WTC11 (cell line): ENCODE results near the gene DLG1.

Source experiments
- HMGA2 ChIP-seq: fragments of 250-450 bp; sonication (Bioruptor Pico); IDR thresholded peaks from 2 replicates; pipeline ENCODE4 v1.4.0; 2021; ENCODE audit warnings: mild to moderate bottlenecking, moderate library complexity
- TP53 ChIP-seq: sonication (generic); formaldehyde crosslinking; IDR thresholded peaks from 2 replicates; pipeline ENCODE4 v1.8.1; 2023; ENCODE audit warnings: mild to moderate bottlenecking, missing genetic modification reagents
- TF ChIP-seq, protein P1 (sequence below): fragments of 200-600 bp; IDR thresholded peaks from 2 replicates; pipeline ENCODE4 v1.8.0; 2022; ENCODE audit warnings: antibody characterized with exemption
- TF ChIP-seq, protein P2 (sequence below): sonication (generic); formaldehyde crosslinking; IDR thresholded peaks from 2 replicates; pipeline ENCODE4 v1.8.1; 2022; ENCODE audit warnings: low read depth, missing genetic modification reagents, borderline replicate concordance
- TF ChIP-seq, protein P3 (sequence below): sonication (generic); formaldehyde crosslinking; conservative IDR thresholded peaks from 2 replicates; pipeline ENCODE4 v1.8.1; 2023; ENCODE audit warnings: mild to moderate bottlenecking, low read depth, missing genetic modification reagents, moderate library complexity
- TF ChIP-seq, protein P4 (sequence below): sonication (generic); formaldehyde crosslinking; IDR thresholded peaks from 2 replicates; pipeline ENCODE4 v1.8.1; 2022; ENCODE audit warnings: mild to moderate bottlenecking, moderate library complexity, missing genetic modification reagents

DNA sequence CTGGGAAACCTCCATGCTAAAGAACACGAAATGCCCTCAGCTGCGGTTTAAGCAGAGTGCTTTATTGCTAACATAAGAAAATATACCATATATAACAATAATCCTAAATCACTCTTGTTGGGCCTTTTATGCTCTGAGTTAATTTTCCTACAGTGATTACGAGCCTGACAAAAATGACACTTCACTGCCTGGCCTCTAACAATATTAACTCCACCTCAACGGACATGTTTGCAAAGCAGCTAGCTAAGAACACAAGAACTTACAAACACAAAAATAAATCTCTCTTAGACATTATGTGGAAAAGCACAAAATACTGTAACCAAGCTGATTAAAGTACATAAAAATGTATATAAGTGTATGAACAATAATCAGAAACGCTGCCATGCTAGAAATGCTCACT lies 40.7 kb downstream of the DLG1 start:
- TF ChIP-seq, protein P1, sequence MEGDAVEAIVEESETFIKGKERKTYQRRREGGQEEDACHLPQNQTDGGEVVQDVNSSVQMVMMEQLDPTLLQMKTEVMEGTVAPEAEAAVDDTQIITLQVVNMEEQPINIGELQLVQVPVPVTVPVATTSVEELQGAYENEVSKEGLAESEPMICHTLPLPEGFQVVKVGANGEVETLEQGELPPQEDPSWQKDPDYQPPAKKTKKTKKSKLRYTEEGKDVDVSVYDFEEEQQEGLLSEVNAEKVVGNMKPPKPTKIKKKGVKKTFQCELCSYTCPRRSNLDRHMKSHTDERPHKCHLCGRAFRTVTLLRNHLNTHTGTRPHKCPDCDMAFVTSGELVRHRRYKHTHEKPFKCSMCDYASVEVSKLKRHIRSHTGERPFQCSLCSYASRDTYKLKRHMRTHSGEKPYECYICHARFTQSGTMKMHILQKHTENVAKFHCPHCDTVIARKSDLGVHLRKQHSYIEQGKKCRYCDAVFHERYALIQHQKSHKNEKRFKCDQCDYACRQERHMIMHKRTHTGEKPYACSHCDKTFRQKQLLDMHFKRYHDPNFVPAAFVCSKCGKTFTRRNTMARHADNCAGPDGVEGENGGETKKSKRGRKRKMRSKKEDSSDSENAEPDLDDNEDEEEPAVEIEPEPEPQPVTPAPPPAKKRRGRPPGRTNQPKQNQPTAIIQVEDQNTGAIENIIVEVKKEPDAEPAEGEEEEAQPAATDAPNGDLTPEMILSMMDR, result no peak
- no peak for TF ChIP-seq HMGA2
- TF ChIP-seq, protein P2, sequence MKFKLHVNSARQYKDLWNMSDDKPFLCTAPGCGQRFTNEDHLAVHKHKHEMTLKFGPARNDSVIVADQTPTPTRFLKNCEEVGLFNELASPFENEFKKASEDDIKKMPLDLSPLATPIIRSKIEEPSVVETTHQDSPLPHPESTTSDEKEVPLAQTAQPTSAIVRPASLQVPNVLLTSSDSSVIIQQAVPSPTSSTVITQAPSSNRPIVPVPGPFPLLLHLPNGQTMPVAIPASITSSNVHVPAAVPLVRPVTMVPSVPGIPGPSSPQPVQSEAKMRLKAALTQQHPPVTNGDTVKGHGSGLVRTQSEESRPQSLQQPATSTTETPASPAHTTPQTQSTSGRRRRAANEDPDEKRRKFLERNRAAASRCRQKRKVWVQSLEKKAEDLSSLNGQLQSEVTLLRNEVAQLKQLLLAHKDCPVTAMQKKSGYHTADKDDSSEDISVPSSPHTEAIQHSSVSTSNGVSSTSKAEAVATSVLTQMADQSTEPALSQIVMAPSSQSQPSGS, result no peak
- TF ChIP-seq, protein P3, sequence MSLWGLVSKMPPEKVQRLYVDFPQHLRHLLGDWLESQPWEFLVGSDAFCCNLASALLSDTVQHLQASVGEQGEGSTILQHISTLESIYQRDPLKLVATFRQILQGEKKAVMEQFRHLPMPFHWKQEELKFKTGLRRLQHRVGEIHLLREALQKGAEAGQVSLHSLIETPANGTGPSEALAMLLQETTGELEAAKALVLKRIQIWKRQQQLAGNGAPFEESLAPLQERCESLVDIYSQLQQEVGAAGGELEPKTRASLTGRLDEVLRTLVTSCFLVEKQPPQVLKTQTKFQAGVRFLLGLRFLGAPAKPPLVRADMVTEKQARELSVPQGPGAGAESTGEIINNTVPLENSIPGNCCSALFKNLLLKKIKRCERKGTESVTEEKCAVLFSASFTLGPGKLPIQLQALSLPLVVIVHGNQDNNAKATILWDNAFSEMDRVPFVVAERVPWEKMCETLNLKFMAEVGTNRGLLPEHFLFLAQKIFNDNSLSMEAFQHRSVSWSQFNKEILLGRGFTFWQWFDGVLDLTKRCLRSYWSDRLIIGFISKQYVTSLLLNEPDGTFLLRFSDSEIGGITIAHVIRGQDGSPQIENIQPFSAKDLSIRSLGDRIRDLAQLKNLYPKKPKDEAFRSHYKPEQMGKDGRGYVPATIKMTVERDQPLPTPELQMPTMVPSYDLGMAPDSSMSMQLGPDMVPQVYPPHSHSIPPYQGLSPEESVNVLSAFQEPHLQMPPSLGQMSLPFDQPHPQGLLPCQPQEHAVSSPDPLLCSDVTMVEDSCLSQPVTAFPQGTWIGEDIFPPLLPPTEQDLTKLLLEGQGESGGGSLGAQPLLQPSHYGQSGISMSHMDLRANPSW (CRISPR knock-in tag), result no peak
- no peak for TF ChIP-seq TP53 (CRISPR knock-in tag)
- TF ChIP-seq, protein P4, sequence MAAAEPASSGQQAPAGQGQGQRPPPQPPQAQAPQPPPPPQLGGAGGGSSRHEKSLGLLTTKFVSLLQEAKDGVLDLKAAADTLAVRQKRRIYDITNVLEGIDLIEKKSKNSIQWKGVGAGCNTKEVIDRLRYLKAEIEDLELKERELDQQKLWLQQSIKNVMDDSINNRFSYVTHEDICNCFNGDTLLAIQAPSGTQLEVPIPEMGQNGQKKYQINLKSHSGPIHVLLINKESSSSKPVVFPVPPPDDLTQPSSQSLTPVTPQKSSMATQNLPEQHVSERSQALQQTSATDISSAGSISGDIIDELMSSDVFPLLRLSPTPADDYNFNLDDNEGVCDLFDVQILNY (CRISPR knock-in tag), result no peak
